ENCODE measurements around the gene VIPR2. TPM values are rescaled to one million over a fixed set of nuclear protein-coding genes. Genes with fewer than 3 reads are reported as not detected.

VIPR2 gene
- total RNA-seq, 1 donor from 2014 or later: 0.92 TPM

- TF ChIP-seq EZH2 (IDR thresholded peaks at IDR 0.05) (peak; percentile 44), CTCF (IDR thresholded peaks at IDR 0.05) (no peak)
- Histone ChIP-seq H3K79me2 (ENCODE audit: low read depth) (no peaks in the 10 kb centered on the region), H4K20me1 (ENCODE audit: low read depth) (no peaks in the 10 kb centered on the region), H2AFZ (replicated peaks) (peak overlapping the region; percentile 50), H3K4me1 (no peaks in the 10 kb centered on the region), H3K27me3 (peaks cover 64% of the 10 kb centered on the region), H3K9me3 (ENCODE audit: low read depth) (peaks cover 4% of the 10 kb centered on the region), H3K4me3 (peak overlapping the region; percentile 29), H3F3A (ENCODE audit: low read depth) (peaks cover 3% of the 10 kb centered on the region), H3K27ac (no peak overlapping the region), H3K36me3 (no peaks in the 10 kb centered on the region), H3K4me2 (peak overlapping the region; percentile 66), H3K9ac (no peak overlapping the region)
- Mint-ChIP-seq H3K27ac (no peak overlapping the region), H3K36me3 (peaks cover 2% of the 10 kb centered on the region), H3K27me3 (ENCODE audit: insufficient read depth, low read depth) (peaks cover 39% of the 10 kb centered on the region), H3K4me3 (no peak overlapping the region), H3K9me3 (peaks cover 24% of the 10 kb centered on the region), H3K4me1 (peaks cover 6% of the 10 kb centered on the region)
- DNase-seq (ENCODE audit: low spot score): no peak
Measured at GRCh38 chr7:158996214-158997109, 148.2 kb downstream of the VIPR2 start.

- Mint-ChIP-seq H3K9me3 (peaks cover 19% of the 10 kb centered on the region), H3K4me3 (no peak overlapping the region), H3K27ac (no peak overlapping the region), H3K27me3 (ENCODE audit: insufficient read depth, low read depth) (peaks cover 37% of the 10 kb centered on the region), H3K4me1 (peaks cover 6% of the 10 kb centered on the region), H3K36me3 (peaks cover 2% of the 10 kb centered on the region)
- Histone ChIP-seq H3K27me3 (peaks cover 73% of the 10 kb centered on the region), H3K79me2 (ENCODE audit: low read depth) (no peaks in the 10 kb centered on the region), H2AFZ (replicated peaks) (no peak overlapping the region), H3K9ac (no peak overlapping the region), H3K4me2 (no peak overlapping the region), H3K4me1 (no peaks in the 10 kb centered on the region), H3K27ac (no peak overlapping the region), H3F3A (ENCODE audit: low read depth) (peaks cover 3% of the 10 kb centered on the region), H3K36me3 (no peaks in the 10 kb centered on the region), H3K9me3 (ENCODE audit: low read depth) (peaks cover 4% of the 10 kb centered on the region), H3K4me3 (no peak overlapping the region), H4K20me1 (ENCODE audit: low read depth) (no peaks in the 10 kb centered on the region)
- TF ChIP-seq EZH2phosphoT487 (IDR thresholded peaks at IDR 0.05): no peak
- no peak for TF ChIP-seq EZH2 (IDR thresholded peaks at IDR 0.05)
- TF ChIP-seq CTCF (IDR thresholded peaks at IDR 0.05): no peak
- no peak for DNase-seq (ENCODE audit: low spot score)
Measured at GRCh38 chr7:158995514-158995913, 149.2 kb downstream of the VIPR2 start.

DNA sequence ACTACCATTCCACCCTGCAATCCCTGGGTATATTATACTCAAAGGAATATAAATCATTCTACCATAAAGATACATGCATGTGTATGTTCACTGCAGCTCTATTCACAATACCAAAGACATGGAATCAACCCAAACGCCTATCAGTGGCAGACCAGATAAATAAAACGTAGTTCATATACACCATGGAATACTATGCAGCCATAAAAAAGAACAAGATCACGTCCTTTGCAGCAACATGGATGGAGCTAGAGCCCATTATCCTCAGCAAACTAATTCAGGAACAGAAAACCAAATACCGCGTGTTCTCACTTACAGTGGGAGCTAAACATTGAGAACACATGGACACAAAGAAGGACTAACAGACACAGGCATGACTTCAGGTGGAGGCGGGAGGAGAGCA is 150.0 kb downstream of the VIPR2 start:
- Mint-ChIP-seq H3K27me3 (ENCODE audit: insufficient read depth, low read depth) (peaks cover 36% of the 10 kb centered on the region), H3K9me3 (peaks cover 19% of the 10 kb centered on the region)
- peaks cover 81% of the 10 kb centered on the region for H3K27me3 ChIP-seq

DNA sequence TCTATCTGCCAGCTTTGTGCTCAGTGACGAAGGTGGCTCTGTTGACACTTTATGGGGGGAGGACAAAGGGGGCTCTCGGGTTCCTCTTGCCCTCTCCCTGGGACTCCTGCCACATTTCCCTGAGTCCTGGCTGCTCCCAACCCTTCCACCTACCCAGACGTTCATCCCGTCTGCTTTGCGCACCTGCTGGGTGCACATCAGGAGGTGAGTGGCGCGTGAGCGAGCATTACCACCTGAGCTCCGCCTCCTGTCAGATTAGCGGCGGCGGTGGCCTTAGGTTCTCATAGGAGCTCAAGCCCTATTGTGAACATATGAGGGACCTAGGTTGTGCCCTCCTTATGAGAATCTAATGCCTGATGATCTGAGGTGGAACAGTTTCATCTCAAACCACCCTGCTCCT is 151.1 kb downstream of the VIPR2 start:
- Histone ChIP-seq H3K9ac (no peak overlapping the region), H2AFZ (replicated peaks) (no peak overlapping the region), H3K36me3 (no peaks in the 10 kb centered on the region), H3K4me1 (no peaks in the 10 kb centered on the region), H4K20me1 (ENCODE audit: low read depth) (no peaks in the 10 kb centered on the region), H3K9me3 (ENCODE audit: low read depth) (peaks cover 4% of the 10 kb centered on the region), H3K79me2 (ENCODE audit: low read depth) (no peaks in the 10 kb centered on the region), H3K27ac (no peak overlapping the region), H3K4me3 (no peak overlapping the region), H3K4me2 (no peak overlapping the region), H3K27me3 (peaks cover 81% of the 10 kb centered on the region), H3F3A (ENCODE audit: low read depth) (peaks cover 3% of the 10 kb centered on the region)
- Mint-ChIP-seq H3K4me1 (peaks cover 6% of the 10 kb centered on the region), H3K27me3 (ENCODE audit: insufficient read depth, low read depth) (peaks cover 30% of the 10 kb centered on the region), H3K27ac (no peak overlapping the region), H3K9me3 (peaks cover 19% of the 10 kb centered on the region), H3K36me3 (no peaks in the 10 kb centered on the region), H3K4me3 (no peak overlapping the region)
- no peak for DNase-seq (ENCODE audit: low spot score)
- no peak for TF ChIP-seq EZH2 (IDR thresholded peaks at IDR 0.05)
- TF ChIP-seq EZH2phosphoT487 (IDR thresholded peaks at IDR 0.05): no peak
- TF ChIP-seq CTCF (IDR thresholded peaks at IDR 0.05): no peak

More for the DNA sequence above, 150.0 kb downstream of the VIPR2 start:
- Histone ChIP-seq H3K4me1 (no peaks in the 10 kb centered on the region), H3K9ac (no peak overlapping the region), H3K79me2 (ENCODE audit: low read depth) (no peaks in the 10 kb centered on the region), H3K4me3 (no peak overlapping the region), H3K4me2 (no peak overlapping the region), H4K20me1 (ENCODE audit: low read depth) (no peaks in the 10 kb centered on the region), H3F3A (ENCODE audit: low read depth) (peaks cover 3% of the 10 kb centered on the region), H3K36me3 (no peaks in the 10 kb centered on the region), H3K27ac (no peak overlapping the region), H3K9me3 (ENCODE audit: low read depth) (peaks cover 4% of the 10 kb centered on the region), H2AFZ (replicated peaks) (no peak overlapping the region)
- TF ChIP-seq EZH2 (IDR thresholded peaks at IDR 0.05): no peak
- TF ChIP-seq EZH2phosphoT487 (IDR thresholded peaks at IDR 0.05): no peak
- Mint-ChIP-seq H3K27ac (no peak overlapping the region), H3K4me3 (no peak overlapping the region), H3K4me1 (peaks cover 6% of the 10 kb centered on the region), H3K36me3 (peaks cover 2% of the 10 kb centered on the region)
- DNase-seq (ENCODE audit: low spot score): no peak
